Keratinocyte (primary cell): Measurements from ENCODE around the gene AKIRIN1. TPM values are rescaled to one million over a fixed set of nuclear protein-coding genes. Genes with fewer than 3 reads are reported as not detected.

Experiments
- DNase-seq: peaks from one replicate; pipeline ENCODE4 v3.0.0-alpha.2; 2011; ENCODE audit warnings: low read depth, missing footprints, low spot score
- FAIRE-seq: peaks from 2 replicates; lab custom pipeline; 2011; peaks lifted over from hg19 to GRCh38; lab: Jason Lieb, UNC
- H2AFZ ChIP-seq: 2 replicates; pipeline ENCODE4 v1.6.0; 2012; ENCODE audit warnings: low read length, control low read depth, inconsistent platforms; ENCODE audit not compliant: control insufficient read depth
- H3K27ac ChIP-seq: 2 replicates; pipeline ENCODE4 v1.5.1; 2011; ENCODE audit warnings: low read length; ENCODE audit not compliant: control insufficient read depth, insufficient read depth
- H3K27me3 ChIP-seq: 3 replicates; pipeline ENCODE4 v1.6.0; 2011; ENCODE audit warnings: low read length; ENCODE audit not compliant: control insufficient read depth, insufficient read depth; ENCODE audit errors: extremely low read depth
- H3K36me3 ChIP-seq, 2 experiments: 2 replicates in 1 of 2; 3 replicates in 1 of 2; pipeline ENCODE4 v1.5.1; 2011; ENCODE audit warnings: low read length in 2 of 2, mild to moderate bottlenecking in 1 of 2; ENCODE audit not compliant: control insufficient read depth in 2 of 2, insufficient read depth in 2 of 2; ENCODE audit errors: extremely low read depth in 1 of 2
- H3K4me1 ChIP-seq: 3 replicates; pipeline ENCODE4 v1.5.1; 2011; ENCODE audit warnings: low read length; ENCODE audit not compliant: control insufficient read depth, insufficient read depth; ENCODE audit errors: extremely low read depth
- H3K4me2 ChIP-seq: 3 replicates; pipeline ENCODE4 v1.6.0; 2011; ENCODE audit warnings: low read depth, low read length; ENCODE audit not compliant: control insufficient read depth, insufficient read depth; ENCODE audit errors: extremely low read depth
- H3K4me3 ChIP-seq, 3 experiments: fragments of 200-600 bp in 1 of 3; sonication (generic) in 1 of 3; 2 replicates in 2 of 3; 3 replicates in 1 of 3; pipeline ENCODE4 v1.5.1; 2011 to 2016; ENCODE audit warnings: low read length in 3 of 3, mild to moderate bottlenecking in 3 of 3, control low read depth in 2 of 3, inconsistent platforms in 1 of 3, low read depth in 1 of 3, mixed read lengths in 1 of 3, mixed run types in 1 of 3, moderate library complexity in 1 of 3; ENCODE audit not compliant: control insufficient read depth in 2 of 3, insufficient read depth in 2 of 3; ENCODE audit errors: extremely low read depth in 1 of 3
- H3K79me2 ChIP-seq: 2 replicates; pipeline ENCODE4 v1.6.0; 2012; ENCODE audit warnings: low read length; ENCODE audit not compliant: control insufficient read depth, insufficient read depth
- H3K9ac ChIP-seq: 3 replicates; pipeline ENCODE4 v1.6.0; 2011; ENCODE audit warnings: low read length; ENCODE audit not compliant: control insufficient read depth, insufficient read depth; ENCODE audit errors: extremely low read depth
- H3K9me1 ChIP-seq: 3 replicates; pipeline ENCODE4 v1.6.0; 2011; ENCODE audit warnings: low read length; ENCODE audit not compliant: control insufficient read depth, insufficient read depth; ENCODE audit errors: extremely low read depth
- H3K9me3 ChIP-seq: 2 replicates; pipeline ENCODE4 v1.5.1; 2012; ENCODE audit warnings: low read depth, low read length; ENCODE audit not compliant: control insufficient read depth
- H4K20me1 ChIP-seq: 3 replicates; pipeline ENCODE4 v1.6.0; 2011; ENCODE audit warnings: low read length; ENCODE audit not compliant: control insufficient read depth, insufficient read depth; ENCODE audit errors: extremely low read depth
- EZH2 ChIP-seq: IDR thresholded peaks from one replicate; pipeline ENCODE4 v1.6.1; 2012; ENCODE audit warnings: inconsistent platforms, mild to moderate bottlenecking, low read length, moderate library complexity
- dilution Hi-C: fragments of 300-500 bp; cut with MboI; formaldehyde crosslinking; loops from one replicate; pipeline ENCODE4 v1.7.0; 2020; ENCODE audit warnings: low sequenced_read_pairs; ENCODE audit not compliant: extremely low pct_ligation_motif_present
- polyA plus RNA-seq, 5 experiments: library from polyadenylated mRNA; depleted of rRNA in 3 of 5; stranded (reverse) in 3 of 5; stranded (forward) in 1 of 5; unstranded in 1 of 5; fragments of >200 nt; gene quantifications; 1 replicate in 1 of 5; 2 replicates in 3 of 5; 3 replicates in 1 of 5; pipeline versions ENCODE4 v1.2.1 to v1.2.3, GENCODE V29; 2011 to 2012; ENCODE audit warnings: missing spikeins in 2 of 5, low read depth in 1 of 5, low replicate concordance in 1 of 5
- TF ChIP-seq, protein P1 (sequence below), 3 experiments: IDR thresholded peaks in 1 of 3; conservative IDR thresholded peaks in 1 of 3; optimal IDR thresholded peaks in 1 of 3; 2 replicates in 2 of 3; 3 replicates in 1 of 3; pipeline versions ENCODE3 to v1.5.1; 2011; ENCODE audit warnings: low read length in 3 of 3, mild to moderate bottlenecking in 3 of 3, moderate library complexity in 2 of 3, control low read depth in 1 of 3, inconsistent platforms in 1 of 3; ENCODE audit not compliant: insufficient read depth in 2 of 3; ENCODE audit errors: extremely low read depth in 1 of 3

Gene AKIRIN1
- polyA plus RNA-seq, 1 donor (not counting 4 experiments of a cell fraction or from before 2014, with no cell fraction given): 111 TPM

DNA sequence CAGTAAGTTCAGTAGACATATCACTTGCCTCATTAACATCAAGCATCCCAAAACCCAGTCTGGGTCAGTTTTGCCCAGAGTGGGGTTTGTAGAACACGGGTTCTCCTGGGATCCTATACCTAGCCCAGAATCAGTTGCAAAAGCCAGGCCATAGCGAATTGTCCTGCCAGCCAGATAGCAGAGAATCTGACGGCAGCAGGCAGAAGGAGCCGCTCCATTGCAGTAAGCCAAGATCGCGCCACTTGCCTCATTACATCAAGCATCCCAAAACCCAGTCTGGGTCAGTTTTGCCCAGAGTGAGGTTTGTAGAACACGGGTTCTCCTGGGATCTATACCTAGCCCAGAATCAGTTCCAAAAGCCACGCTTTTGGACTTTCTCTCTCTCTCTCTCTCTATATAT is 54.2 kb downstream of the AKIRIN1 start:
- Histone ChIP-seq H3K4me2 (no peak overlapping the region), H3K9me1 (no peaks in the 10 kb centered on the region), H3K4me3 (no peak overlapping the region), H3K27ac (no peak overlapping the region), H3K4me1 (no peaks in the 10 kb centered on the region), H3K79me2 (no peaks in the 10 kb centered on the region), H3K9me3 (no peaks in the 10 kb centered on the region), H3K9ac (no peak overlapping the region), H3K27me3 (no peaks in the 10 kb centered on the region), H2AFZ (no peak overlapping the region), H3K36me3 (peaks cover 2 to 5% of the 10 kb centered on the region in 2 experiments), H4K20me1 (no peaks in the 10 kb centered on the region)
- DNase-seq (no peak), FAIRE-seq (no peak)
- TF ChIP-seq, protein P1, sequence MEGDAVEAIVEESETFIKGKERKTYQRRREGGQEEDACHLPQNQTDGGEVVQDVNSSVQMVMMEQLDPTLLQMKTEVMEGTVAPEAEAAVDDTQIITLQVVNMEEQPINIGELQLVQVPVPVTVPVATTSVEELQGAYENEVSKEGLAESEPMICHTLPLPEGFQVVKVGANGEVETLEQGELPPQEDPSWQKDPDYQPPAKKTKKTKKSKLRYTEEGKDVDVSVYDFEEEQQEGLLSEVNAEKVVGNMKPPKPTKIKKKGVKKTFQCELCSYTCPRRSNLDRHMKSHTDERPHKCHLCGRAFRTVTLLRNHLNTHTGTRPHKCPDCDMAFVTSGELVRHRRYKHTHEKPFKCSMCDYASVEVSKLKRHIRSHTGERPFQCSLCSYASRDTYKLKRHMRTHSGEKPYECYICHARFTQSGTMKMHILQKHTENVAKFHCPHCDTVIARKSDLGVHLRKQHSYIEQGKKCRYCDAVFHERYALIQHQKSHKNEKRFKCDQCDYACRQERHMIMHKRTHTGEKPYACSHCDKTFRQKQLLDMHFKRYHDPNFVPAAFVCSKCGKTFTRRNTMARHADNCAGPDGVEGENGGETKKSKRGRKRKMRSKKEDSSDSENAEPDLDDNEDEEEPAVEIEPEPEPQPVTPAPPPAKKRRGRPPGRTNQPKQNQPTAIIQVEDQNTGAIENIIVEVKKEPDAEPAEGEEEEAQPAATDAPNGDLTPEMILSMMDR (optimal IDR thresholded peaks at IDR 0.05 in 1 of 3, IDR thresholded peaks at IDR 0.05 in 1 of 3, conservative IDR thresholded peaks at IDR 0.05 in 1 of 3; ENCODE audit: extremely low read depth in 1 of 3, insufficient read depth in 2 of 3, low read length in 3 of 3): no peak
- no peak for TF ChIP-seq EZH2
- dilution Hi-C loops: no loop called here

DNA sequence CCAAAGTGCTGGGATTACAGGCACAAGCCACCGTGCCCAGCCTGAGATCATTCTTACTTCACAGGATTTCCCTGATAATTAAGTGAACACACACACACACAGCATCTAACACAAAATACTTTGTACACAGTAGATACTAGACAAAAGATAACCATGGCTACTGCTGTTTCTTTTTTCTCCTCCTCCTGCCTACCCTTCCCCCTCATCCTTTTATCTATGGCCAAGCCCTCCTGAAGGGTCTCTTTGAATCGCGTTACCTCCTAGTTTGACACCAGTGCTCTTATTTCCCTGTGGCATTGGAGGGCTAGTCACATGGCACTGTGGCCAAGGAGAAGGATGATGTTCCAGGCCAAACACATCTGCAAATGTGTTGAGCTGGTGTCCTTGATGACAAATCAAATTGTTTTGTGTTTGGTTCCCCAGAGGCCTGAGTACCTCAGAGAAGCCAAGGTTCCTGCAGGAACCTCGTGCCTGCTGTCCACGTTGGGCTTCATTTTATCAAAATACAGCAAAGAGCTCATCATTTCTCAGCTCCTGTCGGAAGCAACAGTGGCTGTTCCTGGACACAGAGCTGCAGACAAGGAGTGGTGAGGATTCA is 55.6 kb downstream of the AKIRIN1 start:
- Histone ChIP-seq H4K20me1 (no peaks in the 10 kb centered on the region), H3K9ac (no peak overlapping the region), H3K4me3 (no peak overlapping the region), H3K4me2 (no peak overlapping the region), H3K36me3 (peaks cover 2 to 5% of the 10 kb centered on the region in 2 experiments), H3K79me2 (no peaks in the 10 kb centered on the region), H3K27ac (no peak overlapping the region), H3K9me1 (no peaks in the 10 kb centered on the region), H3K9me3 (no peaks in the 10 kb centered on the region), H3K4me1 (no peaks in the 10 kb centered on the region), H2AFZ (no peak overlapping the region), H3K27me3 (no peaks in the 10 kb centered on the region)
- dilution Hi-C loops: no loop called here
- FAIRE-seq: no peak
- TF ChIP-seq, protein P1 (optimal IDR thresholded peaks at IDR 0.05 in 1 of 3, IDR thresholded peaks at IDR 0.05 in 1 of 3, conservative IDR thresholded peaks at IDR 0.05 in 1 of 3; ENCODE audit: extremely low read depth in 1 of 3, insufficient read depth in 2 of 3, low read length in 3 of 3): no peak
- TF ChIP-seq EZH2: no peak
- DNase-seq: no peak
